Measurements from ENCODE around the gene LARP4B.

Gene LARP4B

GRCh38 chr10:828191-828590 lies 103.3 kb downstream of the LARP4B start:
- DNase-seq (ENCODE audit: low read depth in 2 of 2): no peak

- no peak for DNase-seq (ENCODE audit: low read depth in 2 of 2)
Measured at GRCh38 chr10:824946-825345, 106.6 kb downstream of the LARP4B start.

GRCh38 chr10:824497-824896 lies 107.0 kb downstream of the LARP4B start:
- DNase-seq (ENCODE audit: low read depth in 2 of 2): no peak

- DNase-seq (ENCODE audit: low read depth in 2 of 2): no peak
Measured at GRCh38 chr10:822661-823367, 108.7 kb downstream of the LARP4B start.

- DNase-seq (ENCODE audit: low read depth in 2 of 2): no peak
Measured at GRCh38 chr10:822197-822596, 109.3 kb downstream of the LARP4B start.

- no peak for DNase-seq (ENCODE audit: low read depth in 2 of 2)
Measured at GRCh38 chr10:821322-821721, 110.2 kb downstream of the LARP4B start.

GRCh38 chr10:819816-820215 lies 111.7 kb downstream of the LARP4B start:
- DNase-seq (ENCODE audit: low read depth in 2 of 2): no peak

- DNase-seq (ENCODE audit: low read depth in 2 of 2): no peak
Measured at GRCh38 chr10:819326-819725, 112.2 kb downstream of the LARP4B start.

- no peak for DNase-seq (ENCODE audit: low read depth in 2 of 2)
Measured at GRCh38 chr10:818526-819220, 112.8 kb downstream of the LARP4B start.

- DNase-seq (ENCODE audit: low read depth in 2 of 2): no peak
Measured at GRCh38 chr10:818010-818409, 113.5 kb downstream of the LARP4B start.

- DNase-seq (ENCODE audit: low read depth in 2 of 2): no peak
Measured at GRCh38 chr10:817371-817770, 114.1 kb downstream of the LARP4B start.

- no peak for DNase-seq (ENCODE audit: low read depth in 2 of 2)
Measured at GRCh38 chr10:816958-817357, 114.5 kb downstream of the LARP4B start.

- DNase-seq (ENCODE audit: low read depth in 2 of 2): no peak
Measured at GRCh38 chr10:816091-816477, 115.4 kb downstream of the LARP4B start.

GRCh38 chr10:815338-816090 lies 116.0 kb downstream of the LARP4B start:
- DNase-seq (ENCODE audit: low read depth in 2 of 2): no peak

- no peak for DNase-seq (ENCODE audit: low read depth in 2 of 2)
Measured at GRCh38 chr10:814536-815302, 116.8 kb downstream of the LARP4B start.

- no peak for DNase-seq (ENCODE audit: low read depth in 2 of 2)
Measured at GRCh38 chr10:813286-813685, 118.2 kb downstream of the LARP4B start.

GRCh38 chr10:812787-813186 lies 118.7 kb downstream of the LARP4B start:
- DNase-seq (ENCODE audit: low read depth in 2 of 2): no peak

GRCh38 chr10:811379-812175 lies 119.9 kb downstream of the LARP4B start:
- DNase-seq (ENCODE audit: low read depth in 2 of 2): no peak

GRCh38 chr10:810351-810846 lies 121.1 kb downstream of the LARP4B start:
- DNase-seq (ENCODE audit: low read depth in 2 of 2): no peak

- DNase-seq (ENCODE audit: low read depth in 2 of 2): no peak
Measured at GRCh38 chr10:809671-810350, 121.7 kb downstream of the LARP4B start.
